ENCODE results near the gene LRRC66. TPM values are rescaled to one million over a fixed set of nuclear protein-coding genes. Genes with fewer than 3 reads are reported as not detected.

LRRC66 gene
- total RNA-seq, 4 donors from 2014 or later = 0.15 to 0.40 (median 0.38) TPM; not detected in 1

DNA sequence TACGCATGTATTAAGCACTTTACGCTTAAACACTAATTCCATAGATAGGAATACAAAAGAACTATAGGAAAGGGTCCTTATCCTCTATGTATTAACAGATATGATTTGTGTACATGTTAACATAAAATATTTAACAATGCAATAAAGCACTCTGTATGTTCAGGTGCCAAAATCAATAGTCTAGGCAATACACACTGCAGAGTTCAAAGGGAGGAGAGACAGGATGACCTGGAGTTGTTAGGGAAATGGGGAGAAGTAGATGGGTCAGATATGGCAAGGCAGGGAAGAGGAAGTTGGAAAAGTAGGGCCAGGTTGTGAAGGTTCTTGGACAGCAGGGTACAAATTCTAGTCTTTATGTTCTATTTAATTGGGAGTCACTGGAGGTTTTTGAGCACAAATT, 15.0 kb upstream of the LRRC66 start:
- 97% methylated on average over 2 of the region's 2 CpGs for WGBS, 2 donors
- intact Hi-C loops (cut with DNase I) = no loop called here
- H3K4me1 ChIP-seq = peaks cover 3 to 5% of the 10 kb centered on the region in 2 donors
- H3K36me3 ChIP-seq = no peaks in the 10 kb centered on the region
- TF ChIP-seq, protein P1, sequence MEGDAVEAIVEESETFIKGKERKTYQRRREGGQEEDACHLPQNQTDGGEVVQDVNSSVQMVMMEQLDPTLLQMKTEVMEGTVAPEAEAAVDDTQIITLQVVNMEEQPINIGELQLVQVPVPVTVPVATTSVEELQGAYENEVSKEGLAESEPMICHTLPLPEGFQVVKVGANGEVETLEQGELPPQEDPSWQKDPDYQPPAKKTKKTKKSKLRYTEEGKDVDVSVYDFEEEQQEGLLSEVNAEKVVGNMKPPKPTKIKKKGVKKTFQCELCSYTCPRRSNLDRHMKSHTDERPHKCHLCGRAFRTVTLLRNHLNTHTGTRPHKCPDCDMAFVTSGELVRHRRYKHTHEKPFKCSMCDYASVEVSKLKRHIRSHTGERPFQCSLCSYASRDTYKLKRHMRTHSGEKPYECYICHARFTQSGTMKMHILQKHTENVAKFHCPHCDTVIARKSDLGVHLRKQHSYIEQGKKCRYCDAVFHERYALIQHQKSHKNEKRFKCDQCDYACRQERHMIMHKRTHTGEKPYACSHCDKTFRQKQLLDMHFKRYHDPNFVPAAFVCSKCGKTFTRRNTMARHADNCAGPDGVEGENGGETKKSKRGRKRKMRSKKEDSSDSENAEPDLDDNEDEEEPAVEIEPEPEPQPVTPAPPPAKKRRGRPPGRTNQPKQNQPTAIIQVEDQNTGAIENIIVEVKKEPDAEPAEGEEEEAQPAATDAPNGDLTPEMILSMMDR (IDR thresholded peaks at IDR 0.05) = no peak
- TF ChIP-seq POLR2A (IDR thresholded peaks at IDR 0.05) = no peak
- no peak overlapping the region for H3K4me3 ChIP-seq (replicated peaks in 1 of 3)
- H3K27ac ChIP-seq = no peak overlapping the region
- no peak for DNase-seq
- H3K9me3 ChIP-seq = no peaks in the 10 kb centered on the region
- no peaks in the 10 kb centered on the region for H3K27me3 ChIP-seq

DNA sequence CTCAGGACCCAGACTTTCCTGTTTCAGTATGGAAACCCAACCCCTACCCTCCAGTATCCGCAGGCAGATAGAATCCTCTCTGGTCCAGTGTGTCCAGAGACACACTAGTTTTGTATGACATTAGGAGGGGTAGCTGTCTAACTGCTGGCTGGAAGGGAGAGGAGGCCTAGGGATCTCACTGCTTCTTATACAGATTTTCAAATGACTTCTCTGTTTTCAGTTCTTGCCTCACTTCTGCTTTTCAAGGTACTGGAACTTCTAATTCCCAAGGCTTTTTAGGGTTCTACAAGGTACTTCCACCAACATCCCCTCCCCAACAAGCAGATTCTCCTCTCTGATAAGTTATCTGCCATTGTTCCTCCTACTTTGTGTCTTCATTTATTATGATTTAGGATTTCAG, 11.8 kb upstream of the LRRC66 start:
- intact Hi-C loops (cut with DNase I) = no loop called here
- no peak for DNase-seq
- Histone ChIP-seq H3K27ac (no peak overlapping the region), H3K36me3 (peaks cover 0 to 2% of the 10 kb centered on the region in 2 donors), H3K4me1 (no peaks in the 10 kb centered on the region), H3K4me3 (replicated peaks in 1 of 3) (no peak overlapping the region), H3K9me3 (no peaks in the 10 kb centered on the region), H3K27me3 (no peaks in the 10 kb centered on the region)
- WGBS, 2 donors = 100% methylated on average over 1 of the region's 1 CpG
- TF ChIP-seq, protein P1 (IDR thresholded peaks at IDR 0.05) = no peak
- TF ChIP-seq POLR2A (IDR thresholded peaks at IDR 0.05) = no peak

DNA sequence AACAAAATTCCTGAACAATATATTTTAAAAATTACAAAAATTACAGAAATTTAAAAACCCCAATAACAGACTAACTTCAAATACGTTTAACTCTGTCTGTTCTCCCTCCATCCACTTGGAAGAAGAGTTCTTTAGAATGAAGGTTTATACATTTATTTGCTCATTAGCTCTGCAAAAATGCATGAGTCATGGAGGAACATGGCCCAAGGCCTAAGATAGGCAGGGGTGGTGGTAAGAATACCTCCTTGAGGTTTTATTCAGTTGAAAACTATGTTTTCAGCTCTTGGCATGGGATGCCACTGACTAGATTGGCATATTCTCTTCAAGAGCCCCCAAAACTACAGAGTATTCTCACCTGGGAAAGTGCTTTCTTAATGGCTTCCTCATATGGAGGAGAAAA, 8.8 kb upstream of the LRRC66 start:
- Histone ChIP-seq H3K4me3 (replicated peaks in 1 of 3) (no peak overlapping the region), H3K27ac (no peak overlapping the region), H3K4me1 (no peaks in the 10 kb centered on the region), H3K36me3 (peaks cover 0 to 2% of the 10 kb centered on the region in 2 donors), H3K27me3 (no peaks in the 10 kb centered on the region), H3K9me3 (no peaks in the 10 kb centered on the region)
- intact Hi-C loops (cut with DNase I) = loop anchor here (10.0 kb wide), 1 partner anchor 134 kb away; no protein-coding TSS in a partner anchor
- WGBS, 2 donors = 96 to 99% methylated on average over 1 of the region's 1 CpG
- TF ChIP-seq, protein P1 (IDR thresholded peaks at IDR 0.05) = no peak
- TF ChIP-seq POLR2A (IDR thresholded peaks at IDR 0.05) = no peak
- no peak for DNase-seq

DNA sequence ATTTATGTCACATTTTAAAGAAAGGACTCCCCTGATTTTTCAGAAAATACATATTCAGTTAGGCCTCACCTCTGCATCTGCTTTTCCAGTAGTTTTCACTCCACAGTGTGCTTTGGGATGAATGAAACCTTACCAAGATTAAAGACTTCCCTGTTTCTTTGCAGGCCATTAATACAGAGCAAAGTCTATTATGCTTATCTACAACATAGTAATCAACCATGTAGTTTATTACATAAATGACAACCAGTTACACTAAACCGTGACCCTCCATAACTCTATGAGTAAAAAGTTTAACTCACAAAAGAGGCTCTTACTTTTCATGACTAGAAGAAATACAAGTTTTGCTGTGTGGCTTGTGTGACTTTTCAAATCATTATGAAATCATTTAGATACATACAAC, 2.3 kb downstream of the LRRC66 start:
- no peaks in the 10 kb centered on the region for H3K27me3 ChIP-seq
- no peak overlapping the region for H3K27ac ChIP-seq
- TF ChIP-seq, protein P1 (IDR thresholded peaks at IDR 0.05) = no peak
- TF ChIP-seq POLR2A (IDR thresholded peaks at IDR 0.05) = no peak
- intact Hi-C loops (cut with DNase I) = no loop called here
- H3K9me3 ChIP-seq = no peaks in the 10 kb centered on the region
- H3K4me3 ChIP-seq (replicated peaks in 1 of 3) = no peak overlapping the region
- 0 to 96% methylated on average over 1 of the region's 1 CpG for WGBS, 2 donors
- H3K36me3 ChIP-seq = peaks cover 0 to under 1% of the 10 kb centered on the region in 2 donors
- DNase-seq = no peak
- H3K4me1 ChIP-seq = no peaks in the 10 kb centered on the region

DNA sequence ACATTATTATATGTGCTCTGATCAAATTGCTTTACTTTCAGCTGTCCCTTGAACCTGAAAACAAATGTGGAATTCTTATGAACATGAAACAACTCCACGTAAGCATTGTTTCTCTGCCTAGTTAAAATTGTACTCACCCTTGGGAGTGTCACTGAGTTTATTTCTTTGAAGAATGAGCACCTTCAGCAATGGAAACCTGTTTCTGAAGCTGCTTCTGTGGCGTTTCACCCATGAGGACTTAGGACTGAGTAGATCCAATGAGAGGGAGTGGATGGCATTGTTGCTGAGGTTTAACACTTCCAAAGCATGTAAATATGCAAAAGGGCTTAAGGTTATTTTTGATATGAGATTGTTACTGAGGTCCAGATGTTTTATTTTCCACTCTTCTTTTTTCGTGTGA, 3.2 kb downstream of the LRRC66 start:
- intact Hi-C loops (cut with DNase I) = no loop called here
- Histone ChIP-seq H3K27me3 (no peaks in the 10 kb centered on the region), H3K36me3 (no peaks in the 10 kb centered on the region), H3K4me1 (no peaks in the 10 kb centered on the region), H3K27ac (no peak overlapping the region), H3K4me3 (replicated peaks in 1 of 3) (no peak overlapping the region), H3K9me3 (no peaks in the 10 kb centered on the region)
- DNase-seq = no peak
- TF ChIP-seq, protein P1 (IDR thresholded peaks at IDR 0.05) = no peak
- no peak for TF ChIP-seq POLR2A (IDR thresholded peaks at IDR 0.05)
- WGBS, 2 donors = 84 to 87% methylated on average over 3 of the region's 3 CpGs

All from thyroid gland (tissue), 4 donors.